HG03520 (cell line): ENCODE measurements around the gene CTCFL.

ENCODE experiments used
- ATAC-seq: cut with Tn5 transposase; IDR thresholded peaks from one replicate; pipeline ENCODE4 v1.9.1; 2021; ENCODE audit warnings: mild to moderate bottlenecking, moderate library complexity; ENCODE audit not compliant: unreplicated experiment

The CTCFL gene, protein sequence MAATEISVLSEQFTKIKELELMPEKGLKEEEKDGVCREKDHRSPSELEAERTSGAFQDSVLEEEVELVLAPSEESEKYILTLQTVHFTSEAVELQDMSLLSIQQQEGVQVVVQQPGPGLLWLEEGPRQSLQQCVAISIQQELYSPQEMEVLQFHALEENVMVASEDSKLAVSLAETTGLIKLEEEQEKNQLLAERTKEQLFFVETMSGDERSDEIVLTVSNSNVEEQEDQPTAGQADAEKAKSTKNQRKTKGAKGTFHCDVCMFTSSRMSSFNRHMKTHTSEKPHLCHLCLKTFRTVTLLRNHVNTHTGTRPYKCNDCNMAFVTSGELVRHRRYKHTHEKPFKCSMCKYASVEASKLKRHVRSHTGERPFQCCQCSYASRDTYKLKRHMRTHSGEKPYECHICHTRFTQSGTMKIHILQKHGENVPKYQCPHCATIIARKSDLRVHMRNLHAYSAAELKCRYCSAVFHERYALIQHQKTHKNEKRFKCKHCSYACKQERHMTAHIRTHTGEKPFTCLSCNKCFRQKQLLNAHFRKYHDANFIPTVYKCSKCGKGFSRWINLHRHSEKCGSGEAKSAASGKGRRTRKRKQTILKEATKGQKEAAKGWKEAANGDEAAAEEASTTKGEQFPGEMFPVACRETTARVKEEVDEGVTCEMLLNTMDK

DNA sequence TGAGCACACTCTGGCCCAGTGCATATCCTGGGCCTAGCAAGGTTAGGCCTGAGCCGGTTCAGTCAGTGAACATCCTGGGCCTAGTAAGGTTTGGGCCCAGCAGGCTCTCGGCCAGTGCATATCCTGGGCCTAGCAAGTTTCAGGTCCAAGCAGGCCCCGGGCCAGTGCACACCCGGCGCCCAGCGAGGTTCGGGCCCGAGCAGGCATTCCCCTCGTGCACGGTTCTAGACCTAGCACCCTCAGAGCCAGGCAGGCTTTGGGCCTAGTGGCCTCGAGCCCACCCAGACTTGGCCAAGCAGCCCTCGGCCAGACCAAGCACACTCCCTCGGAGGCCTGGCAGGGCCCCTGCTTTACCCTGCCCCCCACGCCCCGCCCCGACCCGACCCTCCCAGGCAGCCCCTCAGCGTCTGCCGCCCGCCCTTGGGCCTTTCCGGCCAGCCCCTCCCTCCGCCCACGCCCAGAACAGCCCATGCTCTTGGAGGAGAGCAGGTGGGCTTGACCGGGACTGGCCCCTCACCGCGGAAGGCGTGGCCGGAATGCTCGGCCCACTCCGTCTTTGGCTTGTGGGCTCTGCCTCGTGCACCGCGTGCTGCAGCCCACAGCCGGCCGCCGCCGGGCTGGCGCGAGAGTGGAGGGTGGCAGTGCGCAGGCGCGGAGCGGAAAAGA, at the start of gene CTCFL:
TSS of gene CTCFL (minus strand) at position 630 of the 666 bp plus-strand sequence. CDS start 935 bp downstream, outside the sequence.
- no peak for ATAC-seq

DNA sequence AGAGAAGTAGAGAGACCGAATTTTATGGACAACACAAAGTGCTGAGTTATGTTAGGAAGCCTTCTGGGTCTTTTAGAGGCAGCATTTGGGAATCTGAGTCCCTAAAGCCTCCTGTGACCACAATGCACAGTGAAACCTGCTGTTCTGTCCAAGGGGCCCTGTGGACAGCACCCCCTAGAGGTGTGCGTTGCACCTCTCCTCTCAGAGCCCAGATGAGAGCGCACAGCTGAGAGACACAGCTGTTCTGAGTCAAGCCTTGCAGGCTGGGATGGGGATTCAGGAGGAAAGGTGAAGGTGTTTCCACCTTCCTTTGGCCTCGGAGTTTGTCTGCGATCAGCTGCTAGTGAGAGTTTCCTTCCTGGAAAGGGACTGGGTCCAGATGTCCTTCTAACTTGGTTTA, 49.0 kb upstream of the CTCFL start:
- ATAC-seq: no peak

DNA sequence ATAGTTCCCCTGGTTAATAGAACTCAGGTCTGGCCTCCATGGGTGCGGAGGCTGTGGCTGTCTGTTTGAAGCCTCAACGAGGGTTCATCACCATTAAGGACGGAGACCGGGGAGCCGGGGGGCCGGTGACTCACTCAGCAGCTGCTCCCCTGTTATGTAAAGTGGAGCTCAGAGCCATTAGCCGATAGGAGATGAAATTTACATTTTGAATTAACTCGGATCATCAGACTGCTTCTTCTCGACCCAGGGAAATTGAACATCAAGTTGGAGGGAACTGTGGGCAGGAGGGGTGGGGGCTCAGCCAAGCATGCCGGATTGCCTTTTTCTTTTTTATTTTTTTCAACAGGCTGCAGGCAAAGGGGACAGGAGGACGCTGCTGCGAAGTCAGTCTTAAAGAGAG, 48.3 kb upstream of the CTCFL start:
- no peak for ATAC-seq

DNA sequence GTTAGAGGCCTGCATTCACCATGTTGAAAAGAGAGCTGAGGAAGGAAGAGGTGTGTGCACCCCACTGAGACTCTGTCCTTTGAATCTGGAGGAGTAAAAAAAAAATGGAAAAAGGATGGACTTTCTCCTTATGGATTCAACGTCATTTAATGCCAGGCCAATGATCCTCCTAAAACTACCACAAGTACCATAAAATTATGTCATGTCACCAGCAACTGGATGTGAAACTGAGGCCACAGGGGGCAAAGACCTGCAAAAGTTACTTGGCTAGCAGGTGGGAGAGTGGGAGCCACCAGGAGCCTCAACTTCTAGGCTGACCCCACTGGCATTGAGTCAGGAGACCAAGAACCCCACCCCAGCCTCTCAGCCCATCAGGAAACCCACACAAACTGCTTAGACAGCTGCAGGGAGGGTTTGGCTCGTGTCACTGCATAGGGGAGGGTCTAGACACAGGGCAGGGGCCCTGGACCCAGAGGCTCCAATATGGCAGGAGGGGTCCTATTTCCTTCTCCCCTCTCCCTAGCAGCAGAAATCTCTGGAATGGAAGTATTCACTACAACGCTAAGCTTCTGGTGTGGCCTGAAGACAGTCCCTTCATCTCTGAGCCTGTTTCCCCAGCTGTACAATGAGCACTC, 47.0 kb upstream of the CTCFL start:
- ATAC-seq: no peak

DNA sequence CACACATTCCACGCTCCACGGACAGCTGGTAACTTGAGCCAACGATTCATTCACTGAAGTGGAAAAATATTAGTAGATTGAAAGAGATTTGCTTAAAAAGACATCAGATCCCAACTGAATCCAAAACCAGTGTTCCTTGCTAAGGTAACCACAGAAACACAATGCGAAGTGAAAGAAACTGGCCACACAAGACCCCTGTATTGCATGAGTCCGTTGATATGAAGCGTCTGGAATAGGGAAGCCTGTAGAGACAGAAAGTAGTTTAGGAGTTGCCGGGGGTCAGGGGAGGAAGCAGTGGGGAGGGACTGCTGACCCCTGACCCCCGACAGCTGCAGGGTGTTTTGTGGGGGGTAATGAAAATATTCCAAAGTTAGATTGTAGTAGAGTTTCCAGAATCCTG, 46.0 kb upstream of the CTCFL start:
- no peak for ATAC-seq

DNA sequence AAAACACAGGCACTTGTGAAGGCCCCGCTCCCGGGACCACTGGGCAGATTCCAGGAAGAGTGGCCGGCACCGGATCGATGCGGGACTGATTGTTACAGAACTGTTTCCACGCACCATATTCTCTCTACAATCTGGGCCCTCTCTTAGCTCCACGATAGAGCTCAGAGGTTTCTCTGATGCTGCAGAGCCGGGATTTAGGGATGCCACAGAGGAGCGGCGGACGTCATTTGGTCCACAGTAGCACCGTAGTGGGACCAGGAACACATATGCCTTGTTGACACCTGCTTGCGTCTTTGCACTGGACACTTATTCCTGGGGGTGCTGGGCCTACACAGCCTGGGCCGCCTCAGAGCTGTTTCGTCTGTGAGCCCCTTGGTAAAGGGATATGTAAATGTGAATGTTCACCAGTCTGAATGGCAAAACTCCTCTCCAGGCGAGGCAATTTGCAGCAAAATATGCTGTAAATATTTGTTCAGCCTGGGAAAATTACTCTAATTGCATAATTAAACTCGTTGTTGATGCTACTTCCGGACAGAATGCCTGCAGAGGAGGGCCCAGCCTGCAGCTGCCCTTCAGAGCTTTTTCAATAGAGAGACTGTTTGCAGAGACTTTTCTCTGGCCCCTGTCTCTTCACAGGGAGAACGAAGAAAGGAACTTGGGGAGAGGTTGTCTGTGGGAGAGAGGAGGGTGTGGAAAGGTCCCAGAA, 45.4 kb upstream of the CTCFL start:
- ATAC-seq: no peak

DNA sequence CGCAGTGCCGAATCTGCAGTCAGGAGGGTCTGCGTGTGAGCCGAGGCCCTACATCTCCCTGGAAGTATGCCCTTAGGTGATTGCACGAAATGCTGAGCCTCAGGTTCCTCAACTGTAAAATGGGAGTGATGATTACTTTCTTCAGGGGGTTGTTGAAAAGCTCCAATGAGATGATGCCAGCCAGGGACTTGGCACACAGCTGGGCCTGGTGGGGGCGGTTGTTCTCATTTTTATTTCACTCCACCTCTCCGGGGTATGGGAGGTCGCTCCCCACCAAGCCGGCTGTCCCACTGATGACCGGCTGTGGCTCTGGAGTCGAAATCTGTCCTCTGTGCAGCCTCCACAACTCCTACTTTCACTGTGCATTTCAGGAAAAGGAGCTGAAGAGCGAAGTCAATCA, 44.0 kb upstream of the CTCFL start:
- ATAC-seq: no peak

DNA sequence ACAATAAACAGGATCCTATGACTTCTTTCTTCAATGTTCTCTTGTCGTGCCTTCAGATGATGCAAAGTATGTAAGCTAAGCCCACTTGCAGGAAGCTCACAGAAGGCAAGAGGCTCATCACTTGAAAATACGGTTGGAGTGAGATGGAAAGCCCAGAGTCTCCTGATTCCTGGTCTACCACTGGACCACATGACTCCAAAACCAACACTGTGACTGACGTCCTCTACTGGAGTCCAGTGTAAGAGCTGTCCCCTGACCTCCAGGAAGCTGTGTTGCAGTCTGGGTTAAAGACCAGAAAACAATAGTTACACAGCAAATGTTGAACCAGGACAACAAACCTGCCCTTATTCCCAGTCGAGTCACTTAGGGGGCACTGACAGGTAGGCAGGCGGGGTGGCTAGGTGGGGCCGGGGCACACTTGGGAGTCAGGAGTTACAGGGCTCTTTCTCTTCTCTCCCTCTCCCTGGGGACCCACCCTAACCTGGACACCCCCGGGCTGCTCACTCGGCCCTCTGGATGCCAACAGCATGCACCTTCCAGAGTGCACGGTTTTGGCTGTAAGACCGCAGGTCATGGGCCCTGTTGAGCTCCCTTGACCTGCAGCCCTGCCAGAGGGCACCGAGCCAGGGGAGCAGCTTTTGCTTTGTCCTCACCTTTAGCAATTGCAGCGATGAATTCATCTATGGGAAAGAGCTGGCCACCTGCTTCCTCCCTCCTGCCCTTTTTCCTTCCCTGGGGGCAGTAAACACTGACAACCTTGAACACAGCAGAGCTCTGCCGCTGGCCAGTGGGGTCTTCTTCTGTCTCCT, 43.4 kb upstream of the CTCFL start:
- ATAC-seq: no peak

DNA sequence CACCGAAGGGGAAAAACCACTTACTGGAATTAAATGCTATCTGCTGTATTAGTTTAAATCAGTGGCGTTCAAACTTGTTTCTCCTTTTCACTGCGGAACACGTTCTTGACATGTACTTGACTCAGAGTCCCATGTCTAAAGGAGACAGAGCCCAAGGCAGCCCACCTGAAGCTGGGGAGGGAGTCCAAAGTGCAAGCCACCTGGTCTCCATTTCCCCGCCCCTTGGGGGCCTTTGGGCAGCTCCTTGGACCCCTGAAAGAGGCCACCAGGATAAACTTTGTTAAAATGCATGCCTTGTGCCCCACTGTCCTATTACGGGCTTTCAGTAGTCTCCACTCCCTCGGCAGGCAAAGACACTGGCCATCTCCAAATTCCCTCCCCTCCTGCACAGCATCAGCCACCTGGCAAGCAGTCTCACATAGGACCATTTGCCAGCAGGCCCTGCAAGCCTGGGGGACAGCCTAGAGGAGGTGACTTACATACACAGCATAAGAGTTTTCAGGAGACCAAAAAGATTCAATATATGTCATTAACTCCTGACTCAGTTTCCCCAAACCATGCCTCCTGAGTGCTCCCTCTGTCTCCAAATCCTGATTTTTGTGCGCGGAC, 42.6 kb upstream of the CTCFL start:
- ATAC-seq: no peak

DNA sequence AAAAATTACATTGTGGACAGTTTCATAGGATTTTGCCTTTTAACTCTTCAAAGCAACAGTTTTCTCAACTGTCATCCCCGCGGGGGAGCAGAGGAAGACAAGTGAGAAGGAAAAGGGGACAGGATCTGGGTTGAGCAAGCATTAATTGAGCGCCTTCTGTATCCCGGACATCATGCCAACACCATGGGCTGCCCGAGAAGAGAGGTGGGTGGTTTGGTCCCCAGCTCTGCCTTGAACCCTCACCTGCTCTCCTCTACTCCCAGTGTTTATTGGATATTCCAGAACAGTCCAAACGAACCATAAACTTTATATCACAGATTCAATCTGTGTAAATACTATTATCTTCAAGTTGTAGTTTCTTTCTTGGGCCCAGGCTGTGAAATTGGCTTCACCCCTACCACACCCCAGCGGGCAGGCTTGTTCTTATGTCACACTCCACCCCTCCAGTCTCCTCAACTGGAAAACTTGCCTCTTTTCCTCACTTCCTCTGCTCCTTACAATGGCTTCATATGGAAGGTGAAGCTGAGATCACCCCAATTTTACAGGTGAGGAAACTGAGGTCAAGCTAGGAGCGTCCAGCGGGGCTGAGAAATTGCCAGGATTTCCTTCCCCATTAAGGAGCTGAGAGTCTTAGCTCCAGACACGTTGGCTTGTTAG, 42.0 kb upstream of the CTCFL start:
- ATAC-seq: no peak

DNA sequence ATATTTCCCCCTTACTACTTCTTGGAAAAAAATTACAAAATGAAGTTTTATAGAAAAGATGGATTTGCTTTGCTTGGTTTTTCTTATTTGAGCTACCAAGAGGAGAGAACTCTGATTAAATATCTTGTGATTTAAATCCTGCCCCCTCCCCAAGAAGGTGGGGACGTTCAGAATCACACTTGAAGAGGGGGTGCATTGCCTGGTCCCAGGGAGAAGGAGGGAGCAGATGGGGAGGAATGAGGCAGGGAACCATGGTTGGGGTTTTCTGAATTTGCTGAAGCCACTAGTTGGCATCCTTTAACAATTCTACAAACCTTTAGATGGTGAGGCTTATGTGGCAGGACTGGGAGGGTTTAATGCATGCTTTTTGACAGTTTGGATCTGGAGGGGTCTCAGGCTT, 41.5 kb upstream of the CTCFL start:
- ATAC-seq: no peak

DNA sequence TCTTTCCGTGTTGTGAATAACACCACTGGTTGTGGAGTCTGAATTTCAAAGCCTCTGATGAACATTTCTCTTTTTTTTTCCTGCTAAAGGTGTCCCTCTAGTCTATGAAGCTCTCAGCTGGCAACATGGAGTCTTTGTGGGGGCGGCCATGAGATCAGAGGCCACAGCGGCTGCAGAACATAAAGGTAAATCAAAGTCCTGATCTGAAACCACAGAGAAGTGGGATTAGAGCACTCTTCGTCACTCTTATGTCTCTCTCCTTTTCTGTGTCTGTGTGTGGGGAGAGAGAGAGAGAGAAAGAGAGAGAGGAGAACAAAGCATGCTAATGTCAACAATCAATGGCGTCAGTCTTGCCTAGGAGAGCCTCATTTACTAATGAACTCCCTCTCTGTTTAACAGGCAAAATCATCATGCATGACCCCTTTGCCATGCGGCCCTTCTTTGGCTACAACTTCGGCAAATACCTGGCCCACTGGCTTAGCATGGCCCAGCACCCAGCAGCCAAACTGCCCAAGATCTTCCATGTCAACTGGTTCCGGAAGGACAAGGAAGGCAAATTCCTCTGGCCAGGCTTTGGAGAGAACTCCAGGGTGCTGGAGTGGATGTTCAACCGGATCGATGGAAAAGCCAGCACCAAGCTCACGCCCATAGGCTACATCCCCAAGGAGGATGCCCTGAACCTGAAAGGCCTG, 40.2 kb upstream of the CTCFL start:
- ATAC-seq: no peak

DNA sequence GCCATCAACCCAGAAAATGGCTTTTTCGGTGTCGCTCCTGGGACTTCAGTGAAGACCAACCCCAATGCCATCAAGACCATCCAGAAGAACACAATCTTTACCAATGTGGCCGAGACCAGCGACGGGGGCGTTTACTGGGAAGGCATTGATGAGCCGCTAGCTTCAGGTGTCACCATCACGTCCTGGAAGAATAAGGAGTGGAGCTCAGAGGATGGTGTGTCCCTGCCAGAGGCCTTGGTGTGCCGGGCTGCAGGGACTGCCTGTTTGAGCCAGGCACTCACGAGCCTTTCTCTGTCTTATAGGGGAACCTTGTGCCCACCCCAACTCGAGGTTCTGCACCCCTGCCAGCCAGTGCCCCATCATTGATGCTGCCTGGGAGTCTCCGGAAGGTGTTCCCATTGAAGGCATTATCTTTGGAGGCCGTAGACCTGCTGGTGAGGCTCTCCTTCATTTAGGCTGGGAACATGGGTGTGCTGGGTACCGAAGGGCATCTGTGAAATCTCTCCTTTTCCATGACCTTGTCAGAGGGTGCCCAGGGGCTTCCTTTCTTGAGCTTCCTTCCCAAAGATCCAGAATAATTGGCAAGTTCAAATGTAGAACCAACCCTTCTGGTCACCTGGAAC, 39.4 kb upstream of the CTCFL start:
- no peak for ATAC-seq

DNA sequence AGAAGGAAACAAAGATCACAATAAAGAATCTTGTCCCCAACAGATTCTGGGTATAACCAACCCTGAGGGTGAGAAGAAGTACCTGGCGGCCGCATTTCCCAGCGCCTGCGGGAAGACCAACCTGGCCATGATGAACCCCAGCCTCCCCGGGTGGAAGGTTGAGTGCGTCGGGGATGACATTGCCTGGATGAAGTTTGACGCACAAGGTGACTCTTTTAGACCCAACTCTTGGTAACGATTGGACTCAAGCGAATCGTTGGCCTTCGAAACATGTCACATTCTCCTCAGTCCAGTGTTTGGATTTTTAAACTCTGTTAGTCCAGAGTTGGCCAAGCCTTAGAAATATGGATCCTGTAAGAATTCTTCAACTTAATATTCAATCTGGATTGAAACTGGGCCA, 38.6 kb upstream of the CTCFL start:
- no peak for ATAC-seq

DNA sequence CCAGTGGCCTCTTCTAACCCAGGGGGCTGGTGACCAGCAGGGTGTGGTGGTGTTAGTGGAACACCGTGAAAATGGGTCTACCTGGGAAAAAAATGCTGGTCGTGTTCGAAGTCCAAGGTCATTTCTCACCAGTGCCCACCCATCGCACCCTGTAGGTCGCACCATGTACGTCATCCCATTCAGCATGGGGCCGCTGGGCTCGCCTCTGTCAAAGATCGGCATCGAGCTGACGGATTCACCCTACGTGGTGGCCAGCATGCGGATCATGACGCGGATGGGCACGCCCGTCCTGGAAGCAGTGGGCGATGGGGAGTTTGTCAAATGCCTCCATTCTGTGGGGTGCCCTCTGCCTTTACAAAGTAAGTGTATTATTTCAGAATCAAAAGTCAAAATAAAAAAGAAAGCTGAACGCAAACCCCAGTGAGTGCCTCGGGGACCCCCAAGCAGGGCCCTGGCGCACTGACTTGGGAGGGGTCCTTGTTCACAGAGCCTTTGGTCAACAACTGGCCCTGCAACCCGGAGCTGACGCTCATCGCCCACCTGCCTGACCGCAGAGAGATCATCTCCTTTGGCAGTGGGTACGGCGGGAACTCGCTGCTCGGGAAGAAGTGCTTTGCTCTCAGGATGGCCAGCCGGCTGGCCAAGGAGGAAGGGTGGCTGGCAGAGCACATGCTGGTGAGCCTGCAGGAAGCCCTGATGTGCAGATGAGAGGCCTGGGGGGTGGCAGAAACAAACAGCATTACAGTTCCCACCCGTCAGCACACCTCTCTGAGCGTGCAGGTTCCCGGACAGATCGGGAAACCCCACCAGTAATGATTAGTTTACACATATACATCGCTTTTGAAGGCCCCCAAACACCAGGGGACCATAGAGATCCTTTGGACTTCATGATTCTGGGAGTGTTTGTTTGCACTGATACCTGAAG, 37.9 kb upstream of the CTCFL start:
- no peak for ATAC-seq

DNA sequence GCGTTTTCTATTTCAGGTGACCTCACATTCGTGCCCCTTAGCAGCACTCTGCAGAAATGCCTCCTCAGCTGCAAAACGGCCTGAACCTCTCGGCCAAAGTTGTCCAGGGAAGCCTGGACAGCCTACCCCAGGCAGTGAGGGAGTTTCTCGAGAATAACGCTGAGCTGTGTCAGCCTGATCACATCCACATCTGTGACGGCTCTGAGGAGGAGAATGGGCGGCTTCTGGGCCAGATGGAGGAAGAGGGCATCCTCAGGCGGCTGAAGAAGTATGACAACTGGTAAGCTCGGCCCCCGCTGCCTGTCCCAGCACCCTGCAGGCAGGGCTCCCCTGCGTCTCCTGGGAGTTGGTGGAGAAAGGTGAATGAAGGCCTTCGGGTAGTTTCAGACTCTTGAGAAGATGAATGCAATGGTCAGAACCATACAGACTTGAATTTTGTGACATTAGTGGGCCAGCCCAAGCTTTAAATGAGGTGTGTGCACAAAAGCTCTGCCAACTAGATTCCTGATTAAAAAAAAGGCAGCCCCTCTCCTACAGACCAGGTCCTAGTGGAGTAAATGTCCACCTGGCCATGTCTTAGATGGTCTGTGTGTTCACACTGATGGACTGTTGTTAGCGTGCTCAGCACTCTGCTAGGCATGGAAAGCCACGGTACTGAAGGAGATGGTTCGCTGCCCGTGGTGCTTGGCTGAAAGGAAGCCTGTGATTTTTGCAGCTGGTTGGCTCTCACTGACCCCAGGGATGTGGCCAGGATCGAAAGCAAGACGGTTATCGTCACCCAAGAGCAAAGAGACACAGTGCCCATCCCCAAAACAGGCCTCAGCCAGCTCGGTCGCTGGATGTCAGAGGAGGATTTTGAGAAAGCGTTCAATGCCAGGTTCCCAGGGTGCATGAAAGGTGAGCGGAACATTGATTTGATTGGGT, 36.7 kb upstream of the CTCFL start:
- ATAC-seq: no peak
